PC-3 (cell line): ENCODE results near the gene MECR. TPM values are rescaled to one million over a fixed set of nuclear protein-coding genes. Genes with fewer than 3 reads are reported as not detected.

Experiments
- ATAC-seq: fragments of 200-7000 bp; cut with Tn5 transposase; 2 replicates; pipeline ENCODE4 v1.9.1; 2020; ENCODE audit warnings: mild to moderate bottlenecking, moderate library complexity
- Bru-seq: library from RNA; stranded (reverse); fragments of 400-500 nt; gene quantifications from one replicate; lab custom pipeline; 2021; lab: Mats Ljungman, UMichigan
- BruChase-seq, 2 experiments: library from RNA; stranded (reverse); fragments of 400-500 nt; gene quantifications; one replicate each; lab custom pipeline; 2021; lab: Mats Ljungman, UMichigan
- BruUV-seq: library from RNA; stranded (reverse); fragments of 400-500 nt; replicated peaks from 2 replicates; lab custom pipeline; 2021; lab: Mats Ljungman, UMichigan
- CTCF ChIA-PET: fragments of 300-600 bp; sonication (Branson Sonifier 250); formaldehyde crosslinking; loops from one replicate; lab custom pipeline; 2022; ENCODE audit warnings: antibody characterized with exemption; lab: Charles Lee
- POLR2A ChIA-PET: fragments of 300-600 bp; sonication (Branson Sonifier 250); formaldehyde crosslinking; loops from one replicate; lab custom pipeline; 2022; ENCODE audit warnings: antibody characterized with exemption; ENCODE audit not compliant: unreplicated experiment; lab: Charles Lee
- DNase-seq: peaks from one replicate; pipeline ENCODE4 v3.0.0-alpha.2; 2015
- H2AFZ ChIP-seq: fragments of 300-600 bp; sonication (generic); 2 replicates; pipeline ENCODE4 v1.6.0; 2016; ENCODE audit warnings: antibody characterized with exemption, low read length
- H3F3A ChIP-seq: fragments of 300-600 bp; sonication (generic); one replicate; pipeline ENCODE4 v1.6.0; 2017; ENCODE audit warnings: antibody characterized with exemption, low read length, control low read depth, mild to moderate bottlenecking; ENCODE audit not compliant: unreplicated experiment
- H3K27ac ChIP-seq: fragments of 300-600 bp; sonication (generic); 2 replicates; pipeline ENCODE4 v1.5.1; 2016; ENCODE audit warnings: mild to moderate bottlenecking, low read length
- H3K27me3 ChIP-seq: fragments of 300-600 bp; sonication (generic); 2 replicates; pipeline ENCODE4 v1.6.1; 2016; ENCODE audit warnings: low read length, mixed read lengths
- H3K36me3 ChIP-seq: fragments of 300-600 bp; sonication (generic); 2 replicates; pipeline ENCODE4 v1.6.1; 2016; ENCODE audit warnings: low read depth, mixed run types, low read length, mixed read lengths
- H3K4me1 ChIP-seq: fragments of 300-600 bp; sonication (generic); 2 replicates; pipeline ENCODE4 v1.5.1; 2016; ENCODE audit warnings: low read length; ENCODE audit not compliant: insufficient read depth
- H3K4me2 ChIP-seq: fragments of 300-600 bp; sonication (generic); 2 replicates; pipeline ENCODE4 v1.6.0; 2016; ENCODE audit warnings: low read length
- H3K4me3 ChIP-seq: fragments of 300-600 bp; sonication (generic); 2 replicates; pipeline ENCODE4 v1.5.1; 2016; ENCODE audit warnings: mild to moderate bottlenecking, low read length, mixed read lengths
- H3K79me2 ChIP-seq: fragments of 300-600 bp; sonication (generic); 2 replicates; pipeline ENCODE4 v1.6.1; 2017; ENCODE audit warnings: low read length, mixed read lengths
- H3K9ac ChIP-seq: fragments of 300-600 bp; sonication (generic); 2 replicates; pipeline ENCODE4 v1.6.0; 2016; ENCODE audit warnings: mild to moderate bottlenecking, low read length
- H3K9me2 ChIP-seq: fragments of 300-600 bp; sonication (generic); replicated peaks from 2 replicates; pipeline ENCODE4 v1.6.1; 2016; ENCODE audit warnings: mixed run types, low read length, mixed read lengths
- H3K9me3 ChIP-seq: fragments of 300-600 bp; sonication (generic); 2 replicates; pipeline ENCODE4 v1.6.1; 2016; ENCODE audit warnings: low read length, mixed read lengths
- H4K20me1 ChIP-seq: fragments of 300-600 bp; sonication (generic); 2 replicates; pipeline ENCODE4 v1.6.1; 2016; ENCODE audit warnings: low read length, mixed read lengths
- CTCF ChIP-seq: fragments of 300-600 bp; sonication (generic); conservative IDR thresholded peaks from 2 replicates; pipeline ENCODE4 v1.5.1; 2017; ENCODE audit warnings: antibody characterized with exemption, low read depth, mild to moderate bottlenecking, low read length
- EZH2 ChIP-seq: fragments of 300-600 bp; sonication (generic); IDR thresholded peaks from one replicate; pipeline ENCODE4 v1.6.1; 2017; ENCODE audit warnings: antibody characterized with exemption, mild to moderate bottlenecking, low read length; ENCODE audit not compliant: unreplicated experiment
- EZH2phosphoT487 ChIP-seq: fragments of 300-600 bp; sonication (generic); IDR thresholded peaks from 2 replicates; pipeline ENCODE4 v1.6.1; 2018; ENCODE audit warnings: mild to moderate bottlenecking, antibody characterized with exemption, low read length, borderline replicate concordance
- intact Hi-C: fragments of 100-400 bp; cut with micrococcal nuclease; formaldehyde crosslinking; loops from 2 replicates; pipeline ENCODE4 v1.9.0; 2023
- long read RNA-seq: library from polyadenylated mRNA; unstranded; transcript quantifications from one replicate; pipeline ENCODE4 v2.0.0, GENCODE V29; 2021; ENCODE audit not compliant: unreplicated experiment
- total RNA-seq: library from RNA; depleted of rRNA; stranded (reverse); fragments of >200 nt; gene quantifications from 2 replicates; pipeline ENCODE4 v1.2.3, GENCODE V29; 2014; rRNA removed

MECR gene
- total RNA-seq (25.3 and 30.5 TPM in 2 replicates), Bru-seq, nascent RNA (percentile 72 among the genes with signal in this experiment), BruChase-seq, experiment 1, labeled RNA remaining after a 6-hour chase (percentile 58 among the genes with signal in this experiment), BruChase-seq, experiment 2, labeled RNA remaining after a 2-hour chase (percentile 63 among the genes with signal in this experiment)
- long read RNA-seq, transcript MECR-202 (10 exons, 2,416 nt), result minor isoform, 6 of 50 reads
- long read RNA-seq, transcript MECR-201 (10 exons, 1,353 nt), result major isoform, 19 of 50 reads
- long read RNA-seq, partial matches to known transcripts, result 6 of 50 reads
- long read RNA-seq, other reads (novel, unspliced or antisense), result 19 of 50 reads

DNA sequence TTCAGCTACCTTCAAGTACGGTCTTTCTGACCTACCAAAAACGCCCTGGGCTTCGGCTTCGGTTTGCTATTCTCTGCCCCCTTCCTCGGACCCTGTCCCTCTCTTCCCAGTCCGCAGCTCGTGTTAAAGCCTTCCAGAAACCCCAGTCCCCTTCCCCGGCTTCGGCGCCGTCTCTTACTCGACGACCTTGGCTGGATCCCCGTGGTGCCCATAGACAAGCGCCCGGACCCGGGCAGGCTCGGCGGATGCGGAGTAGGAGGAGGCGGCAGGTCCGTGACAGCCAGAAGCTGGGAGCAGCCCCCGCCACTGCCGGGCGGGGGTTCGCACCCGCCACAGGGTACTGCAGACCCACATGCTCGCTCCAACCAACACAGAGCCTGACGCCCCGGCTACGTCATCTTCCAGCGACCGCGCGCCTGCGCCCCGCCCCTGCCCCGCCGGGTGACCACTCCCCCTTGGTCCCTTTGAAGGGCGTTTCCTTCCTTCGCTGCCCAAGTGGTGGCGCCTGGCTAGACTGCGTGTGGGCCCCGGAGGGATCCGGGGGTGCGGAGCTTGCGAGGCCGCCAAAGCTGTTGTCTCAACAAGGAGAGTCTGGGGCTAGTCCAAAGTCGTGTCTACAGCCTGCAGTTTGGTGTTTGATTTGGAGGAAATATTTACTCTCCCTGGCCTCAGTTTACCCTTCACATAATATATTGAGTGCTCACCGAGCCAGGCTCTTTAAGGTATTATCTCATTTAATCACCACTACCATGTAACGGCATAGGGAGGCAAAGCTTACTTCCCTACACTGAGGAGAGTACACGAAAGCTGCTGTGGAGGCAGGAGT is at the start of gene MECR:
Gene MECR, minus strand, starts transcription at position 382 of the 826 bp plus-strand sequence. Its CDS starts 28 bp downstream, at position 354.
- intact Hi-C loops, result loop anchor here (10.0 kb wide), 2 partner anchors 414 to 884 kb away; no protein-coding TSS in a partner anchor
- DNase-seq (peak; percentile 92), ATAC-seq (peak; percentile 94)
- ChIA-PET CTCF (no interaction called here), POLR2A (interaction anchor here (0.6 kb wide), 1 partner anchor 36 kb away, joined by 3 read pairs; no protein-coding TSS in a partner anchor)
- peaks cover 10% of the 10 kb centered on the region for H3K4me1 ChIP-seq
- H3K9ac ChIP-seq, result peak within 1 kb of the TSS; percentile 92
- peaks cover 31% of the 10 kb centered on the region for H3K79me2 ChIP-seq
- peak within 1 kb of the TSS; percentile 85 for H3K4me3 ChIP-seq
- no peaks in the 10 kb centered on the region for H3K9me3 ChIP-seq
- H3K36me3 ChIP-seq, result no peaks in the 10 kb centered on the region
- no peaks in the 10 kb centered on the region for H4K20me1 ChIP-seq
- no peaks in the 10 kb centered on the region for H3K27me3 ChIP-seq
- H3F3A ChIP-seq, result no peaks in the 10 kb centered on the region
- H3K4me2 ChIP-seq, result peak within 1 kb of the TSS; percentile 89
- TF ChIP-seq EZH2phosphoT487, result no peak
- peak; percentile 43; the same call in 1 of the 2 replicates for TF ChIP-seq CTCF
- BruUV-seq, result TSS peak; percentile 67
- peak within 1 kb of the TSS; percentile 2; the same call in 1 of the 2 replicates for H3K27ac ChIP-seq
- no peaks in the 10 kb centered on the region for H3K9me2 ChIP-seq
- H2AFZ ChIP-seq, result peak within 1 kb of the TSS; percentile 78

DNA sequence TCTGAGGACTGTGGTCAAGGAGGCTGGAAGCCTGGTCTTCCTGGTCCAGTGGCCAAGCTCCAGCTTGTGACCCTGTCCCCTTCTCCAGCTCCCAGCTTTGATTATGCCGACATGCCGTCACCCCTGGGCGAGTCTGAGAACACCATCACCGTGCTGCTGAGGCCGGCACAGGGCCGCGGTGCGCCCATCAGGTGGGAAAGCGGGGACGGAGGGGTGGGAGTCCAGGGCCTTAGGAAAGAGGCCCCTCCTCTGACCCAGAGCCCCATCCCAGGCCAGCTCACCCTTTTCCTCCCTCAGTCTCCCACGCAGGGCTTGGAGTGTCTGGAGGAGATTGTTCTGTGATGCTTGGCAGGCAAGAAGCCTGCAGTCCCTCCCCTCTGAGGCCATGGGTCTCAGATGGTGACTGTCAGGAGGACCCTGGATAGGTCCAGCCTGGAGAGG is 49.2 kb upstream of the MECR start:
- Histone ChIP-seq H3K4me2 (no peak overlapping the region), H3K79me2 (no peaks in the 10 kb centered on the region), H3F3A (no peaks in the 10 kb centered on the region), H3K9me3 (no peaks in the 10 kb centered on the region), H2AFZ (no peak overlapping the region), H3K36me3 (no peaks in the 10 kb centered on the region), H3K9me2 (no peaks in the 10 kb centered on the region), H3K9ac (no peak overlapping the region), H3K4me1 (peaks cover 13% of the 10 kb centered on the region), H4K20me1 (no peaks in the 10 kb centered on the region), H3K27ac (no peak overlapping the region), H3K27me3 (no peaks in the 10 kb centered on the region), H3K4me3 (no peak overlapping the region)
- intact Hi-C loops, result no loop called here
- DNase-seq, result no peak
- no peak for ATAC-seq
- no TSS peak for BruUV-seq
- TF ChIP-seq EZH2phosphoT487 (no peak), EZH2 (no peak), CTCF (no peak)
- ChIA-PET CTCF (no interaction called here), POLR2A (no interaction called here)
